Motor neuron (in vitro differentiated cells): ENCODE results near the gene KRT39. TPM values are rescaled to one million over a fixed set of nuclear protein-coding genes. Genes with fewer than 3 reads are reported as not detected.

Source experiments
- ATAC-seq, 8 experiments: fragments of 200-7000 bp; cut with Tn5 transposase; replicated peaks in 6 of 8; 2 replicates each; pipeline ENCODE4 v1.8.0; 2021; ENCODE audit warnings: mild to moderate bottlenecking in 8 of 8, moderate library complexity in 8 of 8
- H3K27ac ChIP-seq, 2 donors: fragments of 250-450 bp; sonication (Bioruptor Pico); 2 replicates each; pipeline ENCODE4 v1.9.0; 2021; ENCODE audit warnings: antibody characterized with exemption in 2 of 2, mild to moderate bottlenecking in 2 of 2, moderate library complexity in 1 of 2
- H3K4me1 ChIP-seq, 2 donors: fragments of 250-450 bp; sonication (Bioruptor Pico); replicated peaks in 1 of 2; 2 replicates each; pipeline ENCODE4 v1.6.1; 2021; ENCODE audit warnings: antibody characterized with exemption in 2 of 2, mild to moderate bottlenecking in 2 of 2, moderate library complexity in 1 of 2
- H3K4me3 ChIP-seq, 5 donors: fragments of 250-450 bp; sonication (Bioruptor Pico); 2 replicates each; pipeline ENCODE4 v1.9.0; 2021; ENCODE audit warnings: antibody characterized with exemption in 5 of 5, mild to moderate bottlenecking in 5 of 5, moderate library complexity in 4 of 5
- whole genome bisulfite sequencing, 10 experiments: fragments of 450-650 bp; shearing (Covaris generic); methylation state at CpG; one replicate each; pipeline ENCODE4 v1.0.0; 2022; 5-methylcytosine and 5-hydroxymethylcytosine counted together
- in situ Hi-C, 9 experiments: fragments of 400-800 bp; cut with MboI; loops; one replicate each; pipeline ENCODE4 v1.15.0; 2021; ENCODE audit warnings: low sequenced_read_pairs in 9 of 9, low pct_unique_long_range_greater_than_20kb in 2 of 9; ENCODE audit not compliant: unreplicated experiment in 9 of 9
- total RNA-seq, 8 experiments: library from RNA; unstranded; fragments of 300-600 nt; gene quantifications; 2 replicates each; pipeline versions ENCODE4 v1.2.3 to v1.2.4, GENCODE V29; 2022

Gene KRT39
- under 1 TPM in 1 of 8 experiments, not detected in 7; 0.59 TPM for total RNA-seq

DNA sequence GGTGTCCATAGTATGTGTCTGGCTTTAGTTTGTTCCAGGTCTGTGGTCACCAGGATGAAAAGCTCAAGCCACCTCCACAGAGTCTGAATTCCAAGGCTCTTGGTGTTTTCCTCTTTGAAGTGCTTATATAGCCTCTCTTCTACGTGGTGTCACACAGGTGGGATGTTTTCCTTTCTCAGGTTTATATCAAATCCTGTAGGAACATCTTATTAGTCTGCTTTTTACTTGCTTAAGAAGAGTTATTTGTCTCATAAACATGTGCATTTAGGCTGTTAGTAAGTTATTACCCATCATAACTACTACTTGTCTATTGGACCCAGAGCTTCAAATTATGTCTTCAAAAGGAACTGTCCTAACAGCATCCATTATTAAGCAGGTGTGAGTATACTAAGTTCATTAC, at the start of gene KRT39:
KRT39 (minus strand) TSS at position 101 of the 400 bp plus-strand sequence; CDS start at position 9, 92 bp downstream.
- H3K4me1 ChIP-seq: no peaks in the 10 kb centered on the region
- in situ Hi-C loops: no loop called here
- H3K27ac ChIP-seq: no peak within 1 kb of the TSS
- no peak for ATAC-seq
- 20 to 100% (median 55%) methylated on average over 1 of the region's 1 CpG; no CpG with 5 or more reads in 6 of the 10 experiments for WGBS, 10 experiments
- H3K4me3 ChIP-seq: no peak within 1 kb of the TSS

DNA sequence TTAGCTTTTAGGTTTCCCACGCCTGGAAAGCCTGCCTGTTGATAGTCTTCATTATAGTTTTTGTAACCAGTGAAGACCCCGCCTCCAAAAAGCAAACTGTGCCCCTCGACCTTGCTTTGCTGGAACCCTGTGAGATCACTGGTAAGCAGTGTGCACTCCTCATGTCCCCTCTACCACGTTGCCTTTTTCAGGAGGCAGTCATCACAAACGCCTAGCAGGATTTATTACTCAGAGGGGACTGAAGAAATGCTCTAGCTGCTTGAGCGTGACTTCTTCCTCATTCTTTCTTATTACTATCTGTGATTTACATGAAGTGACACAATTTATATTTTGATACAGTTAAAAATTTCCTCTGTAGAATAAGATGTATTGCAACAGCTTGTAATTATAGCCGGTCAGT, 48.7 kb upstream of the KRT39 start:
- WGBS, 10 experiments: 52 to 86% (median 66%) methylated on average over 3 to 7 of the region's 7 CpGs; no CpG with 5 or more reads in 3 of the 10 experiments
- ATAC-seq: peak in 4 of 8 experiments; percentile 42 to 67 (median 50)
- peaks cover 0 to 4% of the 10 kb centered on the region in 2 donors for H3K4me1 ChIP-seq
- in situ Hi-C loops: no loop called here
- H3K4me3 ChIP-seq: no peak overlapping the region
- no peak overlapping the region for H3K27ac ChIP-seq

DNA sequence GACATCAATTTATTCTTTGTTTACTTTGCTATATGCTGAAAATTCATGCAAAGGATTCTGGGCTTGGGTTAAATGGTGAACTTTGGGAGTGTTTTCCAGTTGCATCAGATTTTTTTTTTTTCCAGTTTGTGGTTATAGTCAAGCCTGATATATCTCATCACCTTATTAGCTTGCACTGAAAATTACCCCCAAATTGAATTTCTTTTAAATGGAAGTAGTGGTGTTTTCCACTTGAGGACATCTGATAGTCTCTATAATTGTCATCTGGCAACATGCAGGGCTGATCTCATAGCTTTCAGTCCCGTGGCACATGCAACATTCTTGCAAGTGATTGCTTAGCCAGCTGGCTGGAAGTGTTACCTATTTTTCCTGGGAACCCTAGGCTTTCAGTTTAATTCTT, 46.9 kb upstream of the KRT39 start:
- WGBS, 10 experiments: 0 to 57% (median 29%) methylated on average over 1 of the region's 1 CpG; no CpG with 5 or more reads in 3 of the 10 experiments
- no peak overlapping the region for H3K27ac ChIP-seq

DNA sequence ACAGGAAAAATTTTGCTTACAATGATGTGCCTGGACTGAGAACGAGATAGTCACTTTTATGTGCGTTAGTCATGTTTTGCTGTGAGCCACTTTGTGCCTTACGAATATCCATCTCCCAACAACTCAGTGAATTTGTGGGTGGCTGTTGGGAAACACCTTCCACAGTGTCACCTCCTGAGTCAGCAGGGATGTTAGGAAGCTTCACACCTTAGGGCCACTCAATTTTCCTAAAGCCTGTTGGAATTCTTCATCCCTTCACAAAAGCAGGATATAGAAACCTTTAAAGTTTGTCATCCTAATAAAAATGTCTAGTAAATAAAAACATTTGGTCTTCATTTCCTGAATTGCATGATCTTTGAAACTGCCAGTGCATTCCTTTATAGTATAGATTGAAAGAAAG, 46.4 kb upstream of the KRT39 start:
- in situ Hi-C loops: no loop called here
- Histone ChIP-seq H3K4me1 (peaks cover 0 to 4% of the 10 kb centered on the region in 2 donors), H3K4me3 (no peak overlapping the region), H3K27ac (no peak overlapping the region)
- ATAC-seq: no peak
- WGBS, 10 experiments: 7 to 90% (median 30%) methylated on average over 3 of the region's 3 CpGs; no CpG with 5 or more reads in 3 of the 10 experiments

More for the DNA sequence above, 46.9 kb upstream of the KRT39 start:
- in situ Hi-C loops: no loop called here
- peaks cover 0 to 4% of the 10 kb centered on the region in 2 donors for H3K4me1 ChIP-seq
- no peak overlapping the region for H3K4me3 ChIP-seq
- ATAC-seq: peak in 6 of 8 experiments; percentile 32 to 91 (median 74)

DNA sequence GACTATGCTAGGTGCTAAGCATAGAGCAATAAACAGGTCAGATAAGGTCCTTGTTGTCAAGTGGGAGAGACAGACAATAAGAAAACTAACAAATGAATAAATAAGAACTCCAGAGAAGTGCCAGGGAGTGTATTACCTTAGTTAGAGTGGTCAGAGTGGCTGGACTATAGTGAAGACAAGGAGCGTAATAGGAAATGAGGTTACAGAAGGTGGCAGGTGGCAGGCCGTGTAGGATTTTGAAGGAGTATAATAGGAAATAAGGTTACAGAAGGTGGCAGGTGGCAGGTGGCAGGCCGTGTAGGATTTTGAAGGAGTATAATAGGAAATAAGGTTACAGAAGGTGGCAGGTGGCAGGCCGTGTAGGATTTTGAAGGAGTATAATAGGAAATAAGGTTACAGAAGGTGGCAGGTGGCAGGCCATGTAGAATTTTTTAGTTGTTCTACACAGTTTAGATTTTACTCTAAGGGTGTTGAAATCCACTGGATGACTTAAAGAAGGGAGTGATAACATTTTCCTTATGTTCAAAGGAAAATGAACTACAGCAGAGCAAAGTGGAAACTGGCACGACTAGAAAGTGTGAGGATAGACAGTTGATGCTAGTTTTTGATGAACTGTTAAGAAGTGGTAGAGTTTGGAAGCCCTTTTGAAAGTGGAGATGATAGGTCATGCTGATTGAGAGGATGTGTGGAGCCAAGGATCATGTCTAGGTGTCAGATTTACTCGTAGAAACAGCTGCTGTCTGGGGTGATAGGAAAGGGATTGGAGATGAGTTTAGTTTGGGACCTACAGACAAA, 45.8 kb upstream of the KRT39 start:
- no peak overlapping the region for H3K27ac ChIP-seq
- no peak overlapping the region for H3K4me3 ChIP-seq
- H3K4me1 ChIP-seq: peaks cover 0 to 4% of the 10 kb centered on the region in 2 donors
- in situ Hi-C loops: no loop called here
- ATAC-seq: no peak
- whole genome bisulfite sequencing, 10 experiments: 8 to 88% (median 83%) methylated on average over 1 to 5 of the region's 6 CpGs; no CpG with 5 or more reads in 1 of the 10 experiments

DNA sequence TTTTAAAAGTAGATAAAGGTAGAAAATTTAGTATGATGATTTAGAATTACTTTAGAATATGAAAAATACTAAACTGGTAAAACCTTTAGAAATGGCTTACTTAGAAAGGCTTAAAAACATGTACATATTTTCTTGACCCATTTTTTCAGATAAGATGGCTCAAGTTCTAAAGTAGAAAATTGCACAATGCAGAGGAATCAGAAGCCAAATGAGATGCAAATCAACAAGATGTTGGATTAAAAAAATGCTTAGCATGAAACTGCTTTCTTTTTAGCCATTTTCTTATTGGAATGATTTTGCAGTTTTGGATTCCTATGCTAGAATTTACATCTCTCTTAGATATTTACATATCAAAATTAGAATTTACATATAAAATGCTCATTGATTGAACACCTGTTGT, 43.7 kb upstream of the KRT39 start:
- in situ Hi-C loops: no loop called here
- H3K4me3 ChIP-seq: no peak overlapping the region
- H3K4me1 ChIP-seq: peaks cover 0 to 6% of the 10 kb centered on the region in 2 donors
- H3K27ac ChIP-seq: no peak overlapping the region
- no peak for ATAC-seq

DNA sequence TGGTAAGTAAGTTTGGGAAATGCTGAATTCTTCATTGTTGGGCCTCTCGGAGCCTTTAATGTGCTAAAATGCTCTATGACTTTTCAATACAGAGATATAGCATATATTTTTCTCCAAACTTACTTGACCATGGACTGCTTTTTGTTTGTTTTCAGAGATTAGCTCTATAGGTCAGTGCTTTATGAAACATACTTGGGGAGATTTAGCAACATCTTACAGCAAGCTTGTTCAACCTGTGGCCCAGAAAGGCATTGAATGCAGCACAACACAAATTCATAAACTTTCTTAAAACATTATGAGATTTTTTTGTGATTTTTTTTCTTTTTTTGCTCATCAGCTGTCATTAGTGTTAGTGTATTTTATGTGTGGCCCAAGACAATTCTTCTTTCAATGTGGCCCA, 43.2 kb upstream of the KRT39 start:
- 22 to 100% (median 86%) methylated on average over 1 of the region's 1 CpG; no CpG with 5 or more reads in 2 of the 10 experiments for WGBS, 10 experiments
- Histone ChIP-seq H3K27ac (no peak overlapping the region), H3K4me3 (no peak overlapping the region), H3K4me1 (peaks cover 0 to 6% of the 10 kb centered on the region in 2 donors)
- in situ Hi-C loops: no loop called here
- no peak for ATAC-seq

DNA sequence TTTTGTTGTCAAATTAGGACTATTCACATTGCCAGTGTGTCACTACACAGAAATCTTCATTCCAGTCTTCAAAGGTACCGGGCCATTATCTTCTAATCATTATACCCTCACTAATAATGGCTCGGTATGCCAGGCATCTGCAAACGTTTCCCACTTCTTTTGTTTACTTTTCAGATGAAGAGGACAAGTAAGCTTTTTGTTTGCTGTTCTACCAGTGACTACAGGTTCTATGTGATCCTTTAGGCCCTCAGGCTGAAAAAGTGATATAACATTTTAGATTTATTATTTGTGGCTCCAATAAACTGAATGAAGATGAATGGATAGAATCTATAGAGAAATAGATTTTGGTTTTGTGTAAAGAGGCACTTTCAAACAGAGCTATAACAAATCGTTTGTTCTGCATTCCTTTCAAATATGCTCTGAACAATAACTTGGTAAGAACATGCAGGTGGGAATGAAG, 42.6 kb upstream of the KRT39 start:
- Histone ChIP-seq H3K4me1 (peaks cover 0 to 6% of the 10 kb centered on the region in 2 donors), H3K4me3 (no peak overlapping the region), H3K27ac (no peak overlapping the region)
- WGBS, 10 experiments: 13 to 80% (median 52%) methylated on average over 2 to 4 of the region's 4 CpGs; no CpG with 5 or more reads in 1 of the 10 experiments
- peak in 1 of 8 experiments; percentile 18 for ATAC-seq
- in situ Hi-C loops: no loop called here

DNA sequence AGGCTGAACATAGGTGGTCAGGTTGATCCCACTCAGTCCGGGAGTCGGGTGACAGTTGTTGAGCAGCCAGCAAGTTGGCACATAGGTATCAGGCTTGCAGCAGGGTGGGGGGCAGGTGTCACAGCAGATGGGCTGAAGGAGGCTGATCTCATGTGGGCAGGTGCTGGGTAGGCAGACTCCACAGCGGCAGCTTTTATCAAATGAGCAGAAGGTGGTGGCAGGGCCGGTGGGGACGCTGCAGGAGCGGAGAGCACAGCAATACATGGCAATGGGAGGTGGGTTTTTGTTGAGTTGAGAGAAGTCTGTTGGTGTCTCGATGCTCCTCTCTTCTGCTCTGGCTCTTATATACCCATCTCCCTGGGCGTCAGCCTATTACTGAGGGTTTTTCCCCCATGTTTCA, 42.1 kb upstream of the KRT39 start, which contains the start of gene KRTAP3-1:
KRTAP3-1 (minus strand) TSS at position 318 of the 400 bp plus-strand sequence; CDS start at position 264, 54 bp downstream.
- Histone ChIP-seq H3K27ac (no peak within 1 kb of the TSS), H3K4me3 (no peak within 1 kb of the TSS), H3K4me1 (peaks cover 0 to 3% of the 10 kb centered on the region in 2 donors)
- in situ Hi-C loops: no loop called here
- 40 to 100% (median 83%) methylated on average over 1 to 5 of the region's 8 CpGs; no CpG with 5 or more reads in 3 of the 10 experiments for WGBS, 10 experiments
- no peak for ATAC-seq

DNA sequence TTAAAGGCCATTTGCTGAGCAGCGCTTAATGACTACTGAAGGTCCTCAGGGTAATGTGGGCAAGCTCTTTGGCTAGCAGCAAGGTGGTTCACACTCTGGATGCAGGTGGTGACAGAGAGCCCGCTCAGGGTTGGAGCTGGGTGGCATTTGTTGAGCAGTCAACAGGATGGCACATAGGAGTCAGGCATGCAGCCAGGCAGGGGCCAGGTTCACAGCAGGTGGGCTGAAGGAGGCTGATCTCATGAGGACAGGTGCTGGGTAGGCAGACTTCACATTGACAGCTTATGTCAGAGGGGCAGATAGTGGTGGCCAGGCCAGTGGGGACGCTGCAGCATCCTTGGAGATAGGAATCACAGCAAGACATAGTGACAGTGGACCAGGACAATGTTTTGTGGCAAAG, 37.6 kb upstream of the KRT39 start:
- in situ Hi-C loops: no loop called here

DNA sequence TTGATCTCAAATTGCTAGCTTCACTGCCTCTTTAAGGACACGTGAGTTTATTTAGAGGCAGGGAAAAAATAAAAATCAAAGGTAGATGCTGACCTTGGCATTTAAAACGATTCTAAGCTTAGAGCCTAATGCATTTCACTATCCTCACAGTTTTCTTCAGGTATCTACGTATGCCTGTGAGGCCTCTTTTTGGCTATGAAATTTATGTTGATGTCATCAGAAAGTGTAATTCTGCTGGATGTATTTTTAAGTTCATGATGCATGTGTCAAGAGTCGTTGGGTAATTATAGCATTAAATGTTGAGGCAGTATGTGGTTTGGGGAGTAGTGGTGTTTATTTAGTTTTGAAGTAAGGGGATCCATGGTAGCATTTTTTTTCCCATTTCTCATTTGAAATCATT, 37.2 kb upstream of the KRT39 start:
- peaks cover 0 to 2% of the 10 kb centered on the region in 2 donors for H3K4me1 ChIP-seq
- no peak for ATAC-seq
- H3K27ac ChIP-seq: no peak overlapping the region
- 40 to 88% (median 73%) methylated on average over 1 to 4 of the region's 4 CpGs; no CpG with 5 or more reads in 1 of the 10 experiments for WGBS, 10 experiments
- in situ Hi-C loops: no loop called here
- H3K4me3 ChIP-seq: no peak overlapping the region

More for the DNA sequence above, 37.6 kb upstream of the KRT39 start:
- no peak for ATAC-seq
- WGBS, 10 experiments: 80 to 100% (median 98%) methylated on average over 1 to 3 of the region's 3 CpGs; no CpG with 5 or more reads in 4 of the 10 experiments
- Histone ChIP-seq H3K27ac (no peak overlapping the region), H3K4me1 (peaks cover 0 to 2% of the 10 kb centered on the region in 2 donors), H3K4me3 (no peak overlapping the region)

DNA sequence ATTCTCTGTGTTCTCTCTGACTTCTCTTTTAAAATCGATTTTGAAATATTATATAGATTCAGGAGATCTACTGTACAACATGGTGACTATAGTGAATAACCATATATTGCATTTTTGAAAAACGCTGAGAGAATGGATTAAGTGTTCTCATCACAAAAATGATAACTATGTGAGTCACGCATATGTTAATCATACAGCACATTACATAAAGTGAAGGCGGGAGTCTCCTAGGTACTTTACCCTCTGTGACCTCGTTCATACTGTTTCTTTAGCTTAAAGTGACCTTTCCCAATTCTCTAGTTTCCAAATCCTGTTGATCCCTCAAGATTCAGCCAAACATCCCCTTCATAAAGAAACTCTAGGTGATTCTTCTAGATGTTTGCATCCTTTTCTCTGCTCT, 36.1 kb upstream of the KRT39 start:
- H3K27ac ChIP-seq: no peak overlapping the region
- in situ Hi-C loops: no loop called here
- peaks cover 1 to 2% of the 10 kb centered on the region in 2 donors for H3K4me1 ChIP-seq
- H3K4me3 ChIP-seq: no peak overlapping the region
- WGBS, 10 experiments: 0 to 80% (median 36%) methylated on average over 1 to 5 of the region's 5 CpGs
- peak in 3 of 8 experiments; percentile 48 to 96 (median 62) for ATAC-seq

DNA sequence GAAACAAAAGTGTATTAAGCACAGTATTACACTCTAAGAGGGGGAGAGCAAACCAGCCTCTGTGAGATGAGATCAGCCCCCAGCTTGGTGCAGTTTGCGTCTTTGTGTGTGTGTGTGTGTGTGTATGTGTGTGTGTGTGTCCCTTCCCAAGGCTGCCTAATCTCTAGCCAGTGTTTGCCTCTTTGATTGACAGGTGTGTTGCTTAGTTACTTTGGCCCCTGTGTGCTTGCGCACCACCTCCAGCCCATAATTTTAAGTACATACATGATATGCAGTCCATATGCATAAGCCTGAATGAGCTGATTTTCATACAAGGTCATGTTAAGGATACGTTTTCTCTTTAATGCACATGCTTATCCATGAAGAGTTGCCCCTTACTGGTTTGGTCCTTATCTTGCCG, 35.0 kb upstream of the KRT39 start:
- H3K27ac ChIP-seq: no peak overlapping the region
- H3K4me3 ChIP-seq: no peak overlapping the region
- 57 to 100% (median 93%) methylated on average over 1 to 3 of the region's 4 CpGs; no CpG with 5 or more reads in 3 of the 10 experiments for WGBS, 10 experiments
- no peak for ATAC-seq
- peaks cover 5 to 7% of the 10 kb centered on the region in 2 donors for H3K4me1 ChIP-seq
- in situ Hi-C loops: no loop called here
